ENCODE results near the gene OSBP2. TPM values are rescaled to one million over a fixed set of nuclear protein-coding genes. Genes with fewer than 3 reads are reported as not detected.

Gene OSBP2
- total and polyA plus RNA-seq, 2 of the 13 experiments (the other 11 are each of a cell fraction or from before 2014, with no cell fraction given) = 5.0 to 7.7 TPM

GRCh38 chr22:30770716-30771115, 76.0 kb downstream of the OSBP2 start:
- ChIA-PET CTCF (ENCODE audit: low intra/inter-chr PET ratio, low total read pairs) (no interaction called here), POLR2A (no interaction called here)
- no peaks in the 10 kb centered on the region for H4K20me1 ChIP-seq (ENCODE audit: insufficient read depth, low read length)
- intact Hi-C loops (cut with micrococcal nuclease; ENCODE audit: unreplicated experiment) (no loop called here), in situ Hi-C loops (cut with HindIII; ENCODE audit: extremely low pct_ligation_motif_present, low pct_unique_long_range_greater_than_20kb) (no loop called here)
- no peak overlapping the region for H3K9ac ChIP-seq (ENCODE audit: insufficient read depth, low read depth, low read length)
- no peak for ATAC-seq
- no peak overlapping the region for H3K27ac ChIP-seq (ENCODE audit: extremely low read length, insufficient read depth, low read length)
- H3K9me3 ChIP-seq (ENCODE audit: low read length) = no peaks in the 10 kb centered on the region
- H3K36me3 ChIP-seq (replicated peaks in 1 of 2; ENCODE audit: control insufficient read depth in 1 of 2, insufficient read depth in 2 of 2, low read length in 2 of 2) = no peaks in the 10 kb centered on the region
- no peak overlapping the region for H3K4me2 ChIP-seq (ENCODE audit: low read depth, low read length)
- H3K79me2 ChIP-seq (ENCODE audit: insufficient read depth, low read length) = no peaks in the 10 kb centered on the region
- peaks cover 9% of the 10 kb centered on the region for H3K4me1 ChIP-seq (ENCODE audit: insufficient read depth, low read length)
- no peak for DNase-seq (ENCODE audit: low spot score)
- BruUV-seq (replicated peaks) = no TSS peak
- H3K4me3 ChIP-seq (replicated peaks in 1 of 3; ENCODE audit: insufficient read depth in 1 of 3, low read depth in 2 of 3, low read length in 3 of 3) = no peak overlapping the region
- FAIRE-seq = no peak
- H2AFZ ChIP-seq (ENCODE audit: low read length) = no peak overlapping the region
- WGBS (ENCODE audit: low lambda C conversion rate) = 33% methylated on average over 6 of the region's 9 CpGs
- H3K27me3 ChIP-seq (ENCODE audit: control insufficient read depth in 1 of 2, insufficient read depth in 2 of 2, low read length in 2 of 2) = peaks cover 0 to 1% of the 10 kb centered on the region in 2 experiments; a peak in 2 of 5 replicates
- TF ChIP-seq KLF13 (CRISPR knock-in tag; IDR thresholded peaks at IDR 0.05) = no peak
- no peak for TF ChIP-seq DMAP1 (CRISPR knock-in tag; IDR thresholded peaks at IDR 0.05)
- no peak for TF ChIP-seq ZNF460 (CRISPR knock-in tag; IDR thresholded peaks at IDR 0.05; ENCODE audit: borderline replicate concordance)
- no peak for TF ChIP-seq ZNF552 (CRISPR knock-in tag; IDR thresholded peaks at IDR 0.05; ENCODE audit: borderline replicate concordance)
- no peak for TF ChIP-seq PRDM10 (CRISPR knock-in tag; IDR thresholded peaks at IDR 0.05; ENCODE audit: low read depth)
- no peak for TF ChIP-seq GATAD1 (CRISPR knock-in tag; IDR thresholded peaks at IDR 0.05)
- no peak for TF ChIP-seq HDAC2 (CRISPR knock-in tag; IDR thresholded peaks at IDR 0.05)
- no peak for TF ChIP-seq ZNF296 (CRISPR knock-in tag; conservative IDR thresholded peaks at IDR 0.05)
- TF ChIP-seq ZNF362 (CRISPR knock-in tag; IDR thresholded peaks at IDR 0.05; ENCODE audit: borderline replicate concordance) = no peak
- no peak for TF ChIP-seq ATF2 (CRISPR knock-in tag; IDR thresholded peaks at IDR 0.05)
- TF ChIP-seq MEIS2 (CRISPR knock-in tag; IDR thresholded peaks at IDR 0.05) = no peak
- TF ChIP-seq ZNF709 (CRISPR knock-in tag; IDR thresholded peaks at IDR 0.05) = no peak
- no peak for TF ChIP-seq ATF3 (CRISPR knock-in tag; IDR thresholded peaks at IDR 0.05)
- no peak for TF ChIP-seq HINFP (CRISPR knock-in tag; IDR thresholded peaks at IDR 0.05; ENCODE audit: low read depth)
- no peak for TF ChIP-seq RCOR2 (CRISPR knock-in tag; IDR thresholded peaks at IDR 0.05)
- no peak for TF ChIP-seq MEF2D (CRISPR knock-in tag; IDR thresholded peaks at IDR 0.05)
- TF ChIP-seq ZSCAN5A (CRISPR knock-in tag; IDR thresholded peaks at IDR 0.05; ENCODE audit: borderline replicate concordance) = no peak
